OCI-LY7 (cell line): ENCODE results near the gene CELF2.

Experiments
- EZH2phosphoT487 ChIP-seq: fragments of 200-600 bp; sonication (generic); IDR thresholded peaks from 2 replicates; pipeline ENCODE4 v1.6.1; 2018; ENCODE audit warnings: low read depth, borderline replicate concordance, mild to moderate bottlenecking, mixed run types, antibody characterized with exemption, low read length, moderate library complexity, mixed read lengths
- TF ChIP-seq, protein P1 (sequence below): fragments of 200-600 bp; sonication (generic); conservative IDR thresholded peaks from 2 replicates; pipeline ENCODE4 v1.5.1; 2014; ENCODE audit warnings: mild to moderate bottlenecking, antibody characterized with exemption, low read length, moderate library complexity, mixed read lengths

DNA sequence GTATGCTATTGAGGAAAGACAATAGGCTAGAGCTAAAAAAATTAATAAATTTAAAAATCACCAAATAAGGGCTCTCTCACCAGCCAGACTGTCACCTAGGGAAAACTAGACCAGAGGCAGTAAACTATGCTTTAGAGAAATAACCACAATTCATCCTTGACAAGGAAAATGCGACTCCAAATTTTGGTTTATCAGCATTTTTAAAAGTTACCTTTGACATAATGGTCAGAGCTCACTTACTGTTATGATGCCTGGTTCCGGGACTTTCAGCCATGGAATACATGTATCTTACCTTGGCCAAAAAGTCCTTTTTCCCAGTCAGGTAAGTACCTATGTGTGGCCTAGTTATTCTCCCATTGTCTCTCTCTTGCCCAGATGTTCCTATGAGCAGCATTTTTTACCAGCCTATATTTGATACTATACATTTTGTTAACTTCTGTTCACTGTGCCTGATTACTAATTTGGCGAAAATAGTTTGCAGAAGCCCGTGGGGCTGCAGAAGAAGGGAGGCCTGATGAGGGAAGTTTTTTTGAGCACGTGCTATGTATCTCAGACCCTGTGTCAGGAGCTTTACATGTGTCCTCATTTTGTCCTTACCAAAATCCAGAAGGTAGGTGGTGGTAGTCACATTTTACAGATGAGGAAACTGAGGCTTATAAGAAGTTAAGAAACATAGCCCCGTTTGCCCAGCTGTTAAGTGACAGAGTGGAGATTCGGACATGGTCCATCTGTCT is 149.7 kb downstream of the CELF2 start:
- TF ChIP-seq, protein P1, sequence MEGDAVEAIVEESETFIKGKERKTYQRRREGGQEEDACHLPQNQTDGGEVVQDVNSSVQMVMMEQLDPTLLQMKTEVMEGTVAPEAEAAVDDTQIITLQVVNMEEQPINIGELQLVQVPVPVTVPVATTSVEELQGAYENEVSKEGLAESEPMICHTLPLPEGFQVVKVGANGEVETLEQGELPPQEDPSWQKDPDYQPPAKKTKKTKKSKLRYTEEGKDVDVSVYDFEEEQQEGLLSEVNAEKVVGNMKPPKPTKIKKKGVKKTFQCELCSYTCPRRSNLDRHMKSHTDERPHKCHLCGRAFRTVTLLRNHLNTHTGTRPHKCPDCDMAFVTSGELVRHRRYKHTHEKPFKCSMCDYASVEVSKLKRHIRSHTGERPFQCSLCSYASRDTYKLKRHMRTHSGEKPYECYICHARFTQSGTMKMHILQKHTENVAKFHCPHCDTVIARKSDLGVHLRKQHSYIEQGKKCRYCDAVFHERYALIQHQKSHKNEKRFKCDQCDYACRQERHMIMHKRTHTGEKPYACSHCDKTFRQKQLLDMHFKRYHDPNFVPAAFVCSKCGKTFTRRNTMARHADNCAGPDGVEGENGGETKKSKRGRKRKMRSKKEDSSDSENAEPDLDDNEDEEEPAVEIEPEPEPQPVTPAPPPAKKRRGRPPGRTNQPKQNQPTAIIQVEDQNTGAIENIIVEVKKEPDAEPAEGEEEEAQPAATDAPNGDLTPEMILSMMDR = no peak
- no peak for TF ChIP-seq EZH2phosphoT487
